ENCODE data around the gene CHAC2.

- TF ChIP-seq FOXM1 (IDR thresholded peaks at IDR 0.05; ENCODE audit: borderline replicate concordance) (no peak), ELF4 (IDR thresholded peaks at IDR 0.05) (no peak), ARNT (IDR thresholded peaks at IDR 0.05) (no peak), FOXK2 (IDR thresholded peaks at IDR 0.05) (no peak), ZNF384 (IDR thresholded peaks at IDR 0.05) (no peak), FOXA1 (IDR thresholded peaks at IDR 0.05) (no peak), TARDBP (IDR thresholded peaks at IDR 0.05) (no peak)
- TF ChIP-seq, protein P1, sequence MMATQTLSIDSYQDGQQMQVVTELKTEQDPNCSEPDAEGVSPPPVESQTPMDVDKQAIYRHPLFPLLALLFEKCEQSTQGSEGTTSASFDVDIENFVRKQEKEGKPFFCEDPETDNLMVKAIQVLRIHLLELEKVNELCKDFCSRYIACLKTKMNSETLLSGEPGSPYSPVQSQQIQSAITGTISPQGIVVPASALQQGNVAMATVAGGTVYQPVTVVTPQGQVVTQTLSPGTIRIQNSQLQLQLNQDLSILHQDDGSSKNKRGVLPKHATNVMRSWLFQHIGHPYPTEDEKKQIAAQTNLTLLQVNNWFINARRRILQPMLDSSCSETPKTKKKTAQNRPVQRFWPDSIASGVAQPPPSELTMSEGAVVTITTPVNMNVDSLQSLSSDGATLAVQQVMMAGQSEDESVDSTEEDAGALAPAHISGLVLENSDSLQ (IDR thresholded peaks at IDR 0.05): no peak
Observed at GRCh38 chr2:53777134-53777533, 9.5 kb downstream of the CHAC2 start.
